DND-41 (cell line): Measurements from ENCODE around the gene NOS1AP.

Source experiments
- ATAC-seq: fragments of 200-7000 bp; cut with Tn5 transposase; 3 replicates; pipeline ENCODE4 v1.9.1; 2021; ENCODE audit warnings: low read depth; ENCODE audit not compliant: insufficient read depth
- DNase-seq: peaks from one replicate; pipeline ENCODE4 v3.0.0-alpha.2; 2020
- H2AFZ ChIP-seq: 2 replicates; pipeline ENCODE4 v1.6.0; 2012; ENCODE audit warnings: low read depth, low read length
- H3K27ac ChIP-seq: 2 replicates; pipeline ENCODE4 v1.5.1; 2012; ENCODE audit warnings: low read length, inconsistent platforms
- H3K27me3 ChIP-seq: fragments of 200-600 bp; sonication (generic); 2 replicates; pipeline ENCODE4 v1.6.0; 2012; ENCODE audit warnings: low read length, mild to moderate bottlenecking, inconsistent platforms; ENCODE audit not compliant: insufficient read depth, poor library complexity
- H3K36me3 ChIP-seq: 2 replicates; pipeline ENCODE4 v1.5.1; 2012; ENCODE audit warnings: low read length, inconsistent platforms; ENCODE audit not compliant: insufficient read depth
- H3K4me1 ChIP-seq: 2 replicates; pipeline ENCODE4 v1.5.1; 2012; ENCODE audit warnings: mild to moderate bottlenecking, low read length; ENCODE audit not compliant: insufficient read depth
- H3K4me2 ChIP-seq: 2 replicates; pipeline ENCODE4 v1.6.0; 2012; ENCODE audit warnings: mild to moderate bottlenecking, moderate library complexity, low read length, inconsistent platforms; ENCODE audit not compliant: insufficient read depth
- H3K4me3 ChIP-seq, 2 experiments: fragments of 200-600 bp in 1 of 2; shearing (Covaris generic) in 1 of 2; 2 replicates each; pipeline ENCODE4 v1.5.1; 2012 to 2016; ENCODE audit warnings: inconsistent platforms in 2 of 2, low read length in 2 of 2, mild to moderate bottlenecking in 2 of 2, low read depth in 1 of 2, moderate library complexity in 1 of 2
- H3K79me2 ChIP-seq: 2 replicates; pipeline ENCODE4 v1.6.0; 2012; ENCODE audit warnings: low read length, inconsistent platforms; ENCODE audit not compliant: insufficient read depth
- H3K9ac ChIP-seq: 2 replicates; pipeline ENCODE4 v1.6.0; 2012; ENCODE audit warnings: low read depth, mild to moderate bottlenecking, inconsistent platforms, low read length, moderate library complexity
- H3K9me3 ChIP-seq: 2 replicates; pipeline ENCODE4 v1.5.1; 2012; ENCODE audit warnings: low read length, moderate library complexity, mild to moderate bottlenecking, inconsistent platforms; ENCODE audit not compliant: insufficient read depth, severe bottlenecking
- H4K20me1 ChIP-seq: 2 replicates; pipeline ENCODE4 v1.6.0; 2012; ENCODE audit warnings: low read length; ENCODE audit not compliant: insufficient read depth
- EZH2 ChIP-seq: IDR thresholded peaks from 3 replicates; pipeline ENCODE4 v1.6.1; 2012; ENCODE audit warnings: borderline replicate concordance, low read depth, mild to moderate bottlenecking, moderate library complexity, low read length, inconsistent platforms; ENCODE audit not compliant: severe bottlenecking
- TF ChIP-seq, protein P1 (sequence below): IDR thresholded peaks from 2 replicates; pipeline ENCODE4 v1.5.1; 2012; ENCODE audit warnings: borderline replicate concordance, low read length, moderate library complexity, mild to moderate bottlenecking; ENCODE audit not compliant: poor library complexity, severe bottlenecking; ENCODE audit errors: extremely low read depth

Gene NOS1AP

GRCh38 chr1:162360874-162361260 lies 291.4 kb downstream of the NOS1AP start:
- Histone ChIP-seq H3K27ac (no peak overlapping the region), H3K4me2 (no peak overlapping the region), H3K9me3 (no peaks in the 10 kb centered on the region), H2AFZ (no peak overlapping the region), H3K4me1 (no peaks in the 10 kb centered on the region), H3K36me3 (no peaks in the 10 kb centered on the region), H3K27me3 (no peaks in the 10 kb centered on the region), H4K20me1 (no peaks in the 10 kb centered on the region), H3K4me3 (no peak overlapping the region), H3K9ac (no peak overlapping the region), H3K79me2 (no peaks in the 10 kb centered on the region)
- TF ChIP-seq, protein P1, sequence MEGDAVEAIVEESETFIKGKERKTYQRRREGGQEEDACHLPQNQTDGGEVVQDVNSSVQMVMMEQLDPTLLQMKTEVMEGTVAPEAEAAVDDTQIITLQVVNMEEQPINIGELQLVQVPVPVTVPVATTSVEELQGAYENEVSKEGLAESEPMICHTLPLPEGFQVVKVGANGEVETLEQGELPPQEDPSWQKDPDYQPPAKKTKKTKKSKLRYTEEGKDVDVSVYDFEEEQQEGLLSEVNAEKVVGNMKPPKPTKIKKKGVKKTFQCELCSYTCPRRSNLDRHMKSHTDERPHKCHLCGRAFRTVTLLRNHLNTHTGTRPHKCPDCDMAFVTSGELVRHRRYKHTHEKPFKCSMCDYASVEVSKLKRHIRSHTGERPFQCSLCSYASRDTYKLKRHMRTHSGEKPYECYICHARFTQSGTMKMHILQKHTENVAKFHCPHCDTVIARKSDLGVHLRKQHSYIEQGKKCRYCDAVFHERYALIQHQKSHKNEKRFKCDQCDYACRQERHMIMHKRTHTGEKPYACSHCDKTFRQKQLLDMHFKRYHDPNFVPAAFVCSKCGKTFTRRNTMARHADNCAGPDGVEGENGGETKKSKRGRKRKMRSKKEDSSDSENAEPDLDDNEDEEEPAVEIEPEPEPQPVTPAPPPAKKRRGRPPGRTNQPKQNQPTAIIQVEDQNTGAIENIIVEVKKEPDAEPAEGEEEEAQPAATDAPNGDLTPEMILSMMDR: no peak
- no peak for TF ChIP-seq EZH2
- ATAC-seq (no peak), DNase-seq (no peak)

GRCh38 chr1:162361349-162361748 lies 291.9 kb downstream of the NOS1AP start:
- Histone ChIP-seq H3K27me3 (no peaks in the 10 kb centered on the region), H3K9me3 (no peaks in the 10 kb centered on the region), H2AFZ (no peak overlapping the region), H4K20me1 (no peaks in the 10 kb centered on the region; the same call in 1 of the 2 replicates), H3K79me2 (no peaks in the 10 kb centered on the region), H3K4me2 (no peak overlapping the region), H3K4me1 (no peaks in the 10 kb centered on the region), H3K36me3 (no peaks in the 10 kb centered on the region), H3K27ac (no peak overlapping the region), H3K4me3 (no peak overlapping the region), H3K9ac (no peak overlapping the region)
- no peak for ATAC-seq
- TF ChIP-seq, protein P1: no peak
- DNase-seq: no peak

DNA sequence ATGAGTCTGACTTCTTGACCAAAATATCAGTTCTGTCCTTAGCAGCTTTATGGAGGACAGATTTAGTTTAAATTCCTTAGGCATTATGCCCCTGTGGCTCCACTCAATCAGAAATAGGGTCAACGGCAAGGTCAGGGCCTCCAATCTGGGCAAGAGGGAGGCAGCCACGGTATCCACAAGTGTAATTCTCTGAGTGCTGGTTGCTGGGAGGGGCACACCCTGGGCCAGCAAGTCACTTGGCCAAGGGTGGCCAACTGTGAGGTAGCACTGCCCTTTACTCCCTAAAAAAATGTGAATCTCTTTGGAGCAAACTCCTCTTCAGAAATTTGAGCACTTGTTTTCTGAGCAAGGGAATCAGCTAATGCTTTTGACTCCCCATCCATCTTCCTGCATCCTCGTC lies 294.3 kb downstream of the NOS1AP start:
- Histone ChIP-seq H3K9me3 (no peaks in the 10 kb centered on the region), H2AFZ (no peak overlapping the region), H3K79me2 (no peaks in the 10 kb centered on the region), H3K4me1 (no peaks in the 10 kb centered on the region), H3K36me3 (no peaks in the 10 kb centered on the region), H3K9ac (no peak overlapping the region), H3K4me3 (no peak overlapping the region), H3K27ac (no peak overlapping the region), H3K27me3 (no peaks in the 10 kb centered on the region), H4K20me1 (no peaks in the 10 kb centered on the region; the same call in 1 of the 2 replicates), H3K4me2 (no peak overlapping the region)
- no peak for ATAC-seq
- TF ChIP-seq EZH2: no peak
- TF ChIP-seq, protein P1: no peak
- no peak for DNase-seq

DNA sequence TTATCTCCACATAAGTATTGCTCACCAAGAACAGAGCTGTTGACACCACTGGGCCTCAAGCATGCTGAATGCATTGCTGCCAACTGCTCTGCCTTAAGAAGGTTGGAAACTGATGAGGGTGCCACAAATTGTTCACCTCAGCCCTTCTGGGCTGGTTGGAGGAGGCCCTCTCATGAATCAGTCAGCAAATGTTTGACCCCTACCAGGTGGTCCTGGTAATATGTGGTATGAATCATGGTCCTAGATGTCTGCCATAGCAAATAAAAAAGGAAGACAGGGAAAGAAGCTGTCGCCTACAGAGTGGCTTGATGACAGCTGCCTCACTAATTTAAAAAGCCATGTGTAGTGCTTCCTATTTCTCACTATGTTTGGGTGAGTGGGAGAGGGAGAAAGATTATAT lies 295.0 kb downstream of the NOS1AP start:
- Histone ChIP-seq H3K9ac (no peak overlapping the region), H3K36me3 (no peaks in the 10 kb centered on the region), H3K79me2 (no peaks in the 10 kb centered on the region), H3K27ac (no peak overlapping the region), H2AFZ (no peak overlapping the region), H4K20me1 (no peaks in the 10 kb centered on the region; the same call in 1 of the 2 replicates), H3K4me1 (no peaks in the 10 kb centered on the region), H3K4me2 (no peak overlapping the region), H3K27me3 (no peaks in the 10 kb centered on the region), H3K9me3 (no peaks in the 10 kb centered on the region), H3K4me3 (no peak overlapping the region)
- TF ChIP-seq EZH2: no peak
- TF ChIP-seq, protein P1: no peak
- ATAC-seq (no peak), DNase-seq (no peak)
